ENCODE data around the gene CAPN2. TPM values are rescaled to one million over a fixed set of nuclear protein-coding genes. Genes with fewer than 3 reads are reported as not detected.

Gene CAPN2
- total and polyA plus RNA-seq, 2 donors (not counting 1 experiment from before 2014, with no cell fraction given): 63.9 to 79.6 TPM

- intact Hi-C loops (cut with micrococcal nuclease): loop anchor here (5.0 kb wide), 1 partner anchor 762 kb away; no protein-coding TSS in a partner anchor
- CTCF ChIA-PET: interaction anchor here (0.6 to 3.3 kb wide), 12 partner anchors 12 to 953 kb away, joined by 3 to 41 read pairs (median 4); no protein-coding TSS in a partner anchor
These were observed 17.3 kb upstream of the CAPN2 start for GRCh38 chr1:223695014-223695548.

More at GRCh38 chr1:223695014-223695548, 17.3 kb upstream of the CAPN2 start:
- Mint-ChIP-seq H3K4me1 (peaks cover 8% of the 10 kb centered on the region), H3K27me3 (peaks cover 5% of the 10 kb centered on the region), H3K9me3 (ENCODE audit: insufficient read depth) (no peaks in the 10 kb centered on the region), H3K27ac (no peak overlapping the region), H3K4me3 (no peak overlapping the region)
- Histone ChIP-seq H3K79me2 (ENCODE audit: control insufficient read depth, insufficient read depth, low read length) (no peaks in the 10 kb centered on the region), H3K9ac (ENCODE audit: low read length) (no peak overlapping the region), H3K4me2 (replicated peaks; ENCODE audit: low read depth, low read length, poor library complexity, severe bottlenecking) (no peak overlapping the region), H3K4me1 (ENCODE audit: control insufficient read depth in 2 of 2, insufficient read depth in 2 of 2, low read length in 2 of 2) (peaks cover 4% of the 10 kb centered on the region in 2 donors), H3K27ac (ENCODE audit: low read length in 2 of 2) (no peak overlapping the region), H2AFZ (ENCODE audit: insufficient read depth, low read depth, low read length, poor library complexity, severe bottlenecking) (no peak overlapping the region), H3K36me3 (replicated peaks in 1 of 2; ENCODE audit: control extremely low read depth in 1 of 2, control insufficient read depth in 1 of 2, extremely low read depth in 1 of 2, insufficient read depth in 2 of 2, low read length in 1 of 2) (no peaks in the 10 kb centered on the region), H3K9me3 (ENCODE audit: control extremely low read depth in 1 of 3, control insufficient read depth in 2 of 3, insufficient read depth in 1 of 3, low read length in 2 of 3) (no peaks in the 10 kb centered on the region), H4K20me1 (ENCODE audit: control insufficient read depth, insufficient read depth, low read length, poor library complexity, severe bottlenecking) (no peaks in the 10 kb centered on the region), H3K4me3 (ENCODE audit: control extremely low read depth in 1 of 5, extremely low read depth in 1 of 5, insufficient read depth in 1 of 5, low read depth in 2 of 5, low read length in 4 of 5) (no peak overlapping the region), H3K27me3 (replicated peaks in 1 of 4; ENCODE audit: control extremely low read depth in 1 of 4, control insufficient read depth in 3 of 4, insufficient read depth in 4 of 4, low read length in 3 of 4) (no peaks in the 10 kb centered on the region)
- POLR2A ChIA-PET: no interaction called here
- no peak for TF ChIP-seq CTCF (IDR thresholded peaks at IDR 0.05)
- TF ChIP-seq EZH2 (IDR thresholded peaks at IDR 0.05; ENCODE audit: borderline replicate concordance, insufficient read depth, low read depth, low read length, poor library complexity, severe bottlenecking): no peak
- ATAC-seq (ENCODE audit: low read depth): no peak
- no peak for DNase-seq
- 93% methylated on average over 7 of the region's 8 CpGs for WGBS (ENCODE audit: insufficient coverage)
